GM12892 (cell line): ENCODE results near the gene IFITM5.

Source experiments
- DNase-seq: peaks from one replicate; pipeline ENCODE4 v3.0.0; 2011; ENCODE audit not compliant: insufficient read length
- FAIRE-seq: peaks from 2 replicates; lab custom pipeline; 2011; peaks lifted over from hg19 to GRCh38; lab: Jason Lieb, UNC
- POLR2A ChIP-seq: IDR thresholded peaks from 2 replicates; pipeline ENCODE4 v1.6.1; 2011; ENCODE audit warnings: low read depth, low read length, control low read depth
- POLR2AphosphoS5 ChIP-seq: IDR thresholded peaks from 2 replicates; pipeline ENCODE4 v1.6.1; 2011; ENCODE audit warnings: low read depth, low read length, control low read depth
- TAF1 ChIP-seq: IDR thresholded peaks from 2 replicates; pipeline ENCODE4 v1.6.1; 2011; ENCODE audit warnings: low read depth, mild to moderate bottlenecking, control low read depth, low read length, borderline replicate concordance

IFITM5 gene

GRCh38 chr11:306645-307371 lies 7.5 kb upstream of the IFITM5 start:
- TF ChIP-seq POLR2A (no peak), POLR2AphosphoS5 (no peak), TAF1 (no peak)
- FAIRE-seq = no peak
- no peak for DNase-seq

GRCh38 chr11:305844-306211 lies 6.5 kb upstream of the IFITM5 start:
- TF ChIP-seq TAF1 (no peak), POLR2AphosphoS5 (no peak), POLR2A (no peak)
- DNase-seq = no peak
- no peak for FAIRE-seq

- TF ChIP-seq TAF1 = no peak
- no peak for TF ChIP-seq POLR2A
- no peak for TF ChIP-seq POLR2AphosphoS5
- FAIRE-seq (peak; percentile 5), DNase-seq (no peak)
Measured at GRCh38 chr11:304915-305843, 5.9 kb upstream of the IFITM5 start.

- TF ChIP-seq POLR2A (no peak), POLR2AphosphoS5 (no peak), TAF1 (no peak)
- FAIRE-seq (no peak), DNase-seq (no peak)
Measured at GRCh38 chr11:304061-304506, 4.8 kb upstream of the IFITM5 start.

GRCh38 chr11:303363-303762 lies 4.0 kb upstream of the IFITM5 start:
- peak; percentile 62 for FAIRE-seq
- TF ChIP-seq POLR2A (no peak), POLR2AphosphoS5 (no peak), TAF1 (no peak)
- DNase-seq = no peak

GRCh38 chr11:299951-300735 lies 817 bp upstream of the IFITM5 start:
- DNase-seq (no peak), FAIRE-seq (no peak)
- no peak for TF ChIP-seq TAF1
- no peak for TF ChIP-seq POLR2AphosphoS5
- no peak for TF ChIP-seq POLR2A

- no peak for FAIRE-seq
- no peak for TF ChIP-seq POLR2A
- no peak for TF ChIP-seq TAF1
- no peak for TF ChIP-seq POLR2AphosphoS5
- no peak for DNase-seq
Measured at GRCh38 chr11:298406-299065, 790 bp downstream of the IFITM5 start.

- FAIRE-seq = no peak
- TF ChIP-seq POLR2AphosphoS5 (no peak), TAF1 (no peak), POLR2A (no peak)
- DNase-seq = no peak
Measured at GRCh38 chr11:297586-298405, 1.5 kb downstream of the IFITM5 start.

GRCh38 chr11:297051-297585 lies 2.2 kb downstream of the IFITM5 start:
- FAIRE-seq = no peak
- TF ChIP-seq TAF1 (no peak), POLR2AphosphoS5 (no peak), POLR2A (no peak)

GRCh38 chr11:296171-297050 lies 2.9 kb downstream of the IFITM5 start:
- FAIRE-seq (no peak), DNase-seq (no peak)
- TF ChIP-seq POLR2A (no peak), TAF1 (no peak), POLR2AphosphoS5 (no peak)

More at GRCh38 chr11:297051-297585, 2.2 kb downstream of the IFITM5 start:
- DNase-seq = no peak
